Neural progenitor cell (in vitro differentiated cells): ENCODE results near the gene ASAP2.

Source experiments
- CTCF ChIP-seq: fragments of 200-600 bp; sonication (generic); IDR thresholded peaks from 2 replicates; pipeline ENCODE4 v1.5.1; 2017; ENCODE audit warnings: antibody characterized with exemption, mild to moderate bottlenecking
- EZH2 ChIP-seq: fragments of 200-600 bp; sonication (generic); IDR thresholded peaks from 2 replicates; pipeline ENCODE4 v1.6.1; 2017; ENCODE audit warnings: antibody characterized with exemption, mild to moderate bottlenecking, moderate library complexity

- TF ChIP-seq CTCF (no peak), EZH2 (no peak)
Measured at GRCh38 chr2:9288681-9289338, 82.2 kb downstream of the ASAP2 start.
